ENCODE measurements around the gene RREB1. TPM values are rescaled to one million over a fixed set of nuclear protein-coding genes. Genes with fewer than 3 reads are reported as not detected.

RREB1 gene
- total RNA-seq, 3 donors from 2014 or later = 64.9 to 85.9 (median 74.7) TPM

- Histone ChIP-seq H3K36me3 (ENCODE audit: low read depth) (no peaks in the 10 kb centered on the region), H3K4me3 (no peak overlapping the region), H3K9me3 (no peaks in the 10 kb centered on the region), H3K4me1 (ENCODE audit: low read depth) (peaks cover 17% of the 10 kb centered on the region)
- intact Hi-C loops (cut with DNase I, micrococcal nuclease) = no loop called here
- no peak for DNase-seq
- ATAC-seq = no peak
- TF ChIP-seq CTCF (IDR thresholded peaks at IDR 0.05) = no peak
Observed at GRCh38 chr6:7204726-7205125, 97.0 kb downstream of the RREB1 start.

GRCh38 chr6:7207720-7208119, 100.0 kb downstream of the RREB1 start:
- no peak overlapping the region for H3K4me3 ChIP-seq
- H3K4me1 ChIP-seq (ENCODE audit: low read depth) = no peaks in the 10 kb centered on the region
- DNase-seq (no peak), ATAC-seq (peak; percentile 13)
- no peaks in the 10 kb centered on the region for H3K9me3 ChIP-seq
- intact Hi-C loops (cut with DNase I, micrococcal nuclease) = no loop called here
- no peak for TF ChIP-seq CTCF (IDR thresholded peaks at IDR 0.05)
- no peaks in the 10 kb centered on the region for H3K36me3 ChIP-seq (ENCODE audit: low read depth)

- peaks cover 3% of the 10 kb centered on the region for H3K36me3 ChIP-seq (ENCODE audit: low read depth)
- ATAC-seq = no peak
- no peak for TF ChIP-seq CTCF (IDR thresholded peaks at IDR 0.05)
Observed at GRCh38 chr6:7213416-7213815, 105.7 kb downstream of the RREB1 start.

GRCh38 chr6:7214468-7214867, 106.7 kb downstream of the RREB1 start:
- intact Hi-C loops (cut with DNase I, micrococcal nuclease) = no loop called here
- peaks cover 3% of the 10 kb centered on the region for H3K36me3 ChIP-seq (ENCODE audit: low read depth)
- DNase-seq (no peak), ATAC-seq (no peak)
- no peak overlapping the region for H3K4me3 ChIP-seq
- TF ChIP-seq CTCF (IDR thresholded peaks at IDR 0.05) = no peak
- no peaks in the 10 kb centered on the region for H3K9me3 ChIP-seq
- no peaks in the 10 kb centered on the region for H3K4me1 ChIP-seq (ENCODE audit: low read depth)

More at GRCh38 chr6:7213416-7213815, 105.7 kb downstream of the RREB1 start:
- Histone ChIP-seq H3K4me3 (no peak overlapping the region), H3K4me1 (ENCODE audit: low read depth) (no peaks in the 10 kb centered on the region), H3K9me3 (no peaks in the 10 kb centered on the region)
- intact Hi-C loops (cut with DNase I, micrococcal nuclease) = no loop called here
- DNase-seq = no peak

- TF ChIP-seq CTCF (IDR thresholded peaks at IDR 0.05) = no peak
- Histone ChIP-seq H3K9me3 (no peaks in the 10 kb centered on the region), H3K4me1 (ENCODE audit: low read depth) (no peaks in the 10 kb centered on the region), H3K36me3 (ENCODE audit: low read depth) (peaks cover 3% of the 10 kb centered on the region), H3K4me3 (no peak overlapping the region)
- intact Hi-C loops (cut with DNase I, micrococcal nuclease) = no loop called here
- no peak for DNase-seq
- ATAC-seq = no peak
Observed at GRCh38 chr6:7215131-7215530, 107.4 kb downstream of the RREB1 start.

GRCh38 chr6:7215798-7216231, 108.1 kb downstream of the RREB1 start:
- intact Hi-C loops (cut with DNase I, micrococcal nuclease) = no loop called here
- no peak for TF ChIP-seq CTCF (IDR thresholded peaks at IDR 0.05)

More at GRCh38 chr6:7215798-7216231, 108.1 kb downstream of the RREB1 start:
- ATAC-seq (peak; percentile 10), DNase-seq (peak in 1 of 3 donors; percentile 31)
- H3K4me1 ChIP-seq (ENCODE audit: low read depth) = no peaks in the 10 kb centered on the region
- H3K4me3 ChIP-seq = no peak overlapping the region
- H3K9me3 ChIP-seq = no peaks in the 10 kb centered on the region
- H3K36me3 ChIP-seq (ENCODE audit: low read depth) = peaks cover 3% of the 10 kb centered on the region

Measured in mucosa of descending colon (tissue), 3 donors.